Measurements from ENCODE around the gene B4GALNT4. TPM values are rescaled to one million over a fixed set of nuclear protein-coding genes. Genes with fewer than 3 reads are reported as not detected.
"Not testable (repeated sequence)": the region's sequence is repeated elsewhere in the genome, so short reads cannot be mapped to it uniquely, and the experiment has no call there.

B4GALNT4 gene
- total RNA-seq (2014; rRNA removed) = 0.75 and 1.3 TPM in 2 replicates
- polyA plus RNA-seq (2012) = 0.11 TPM

DNA sequence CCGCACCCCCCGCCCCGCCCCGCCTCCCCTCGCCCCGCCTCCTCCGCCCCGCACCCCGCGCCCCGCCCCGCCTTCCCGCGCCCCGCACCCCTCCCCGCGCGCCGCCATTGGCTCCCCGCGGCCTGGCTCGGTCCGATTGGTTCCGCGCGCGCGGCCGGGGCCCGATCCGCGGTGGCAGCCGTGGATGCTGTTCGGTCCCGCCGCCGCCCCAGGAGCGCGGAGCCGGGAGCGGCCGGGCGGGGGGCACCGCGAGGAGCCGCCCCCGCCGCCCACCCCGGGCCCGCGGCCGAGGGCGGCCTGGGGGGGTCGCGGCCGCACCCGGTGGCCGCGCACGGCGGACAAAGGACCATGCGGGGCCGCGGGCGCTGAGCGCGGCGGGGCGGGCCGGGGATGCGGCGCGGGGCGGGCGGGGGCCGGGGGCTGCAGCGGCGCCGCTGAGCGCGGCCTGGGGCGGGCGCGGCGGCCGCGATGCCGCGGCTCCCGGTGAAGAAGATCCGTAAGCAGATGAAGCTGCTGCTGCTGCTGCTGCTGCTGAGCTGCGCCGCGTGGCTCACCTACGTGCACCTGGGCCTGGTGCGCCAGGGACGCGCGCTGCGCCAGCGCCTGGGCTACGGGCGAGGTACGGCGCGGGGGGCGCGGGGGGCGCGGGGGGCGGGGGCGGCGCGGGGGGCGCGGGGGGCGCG is at the start of gene B4GALNT4:
B4GALNT4 (plus strand) TSS at position 164 of the 683 bp plus-strand sequence; CDS start at position 469, 305 bp downstream.
- DNase-seq (ENCODE audit: low read depth) = no peak

DNA sequence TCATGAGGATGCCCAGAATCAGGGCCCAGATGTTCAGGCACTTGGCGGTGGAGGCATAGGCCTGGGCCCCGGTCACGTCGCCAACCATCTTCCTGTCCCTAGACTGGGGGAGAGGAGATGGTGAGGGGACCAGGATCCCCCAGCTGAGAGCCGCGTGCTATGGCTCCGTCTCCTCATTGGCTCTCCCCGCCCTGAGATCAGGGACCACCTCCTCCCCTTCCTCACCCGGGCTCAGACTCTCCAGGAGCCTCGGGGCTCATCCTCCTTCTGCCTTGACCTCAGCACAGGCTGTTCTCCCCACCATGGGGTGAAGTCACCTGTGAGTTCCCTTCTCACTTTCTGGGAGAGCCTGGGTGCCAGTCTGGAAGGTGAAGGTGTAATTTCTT is 49.4 kb upstream of the B4GALNT4 start:
- not testable (repeated sequence) for DNase-seq (ENCODE audit: low read depth)

- no peak for DNase-seq (ENCODE audit: low read depth)
These were observed 45.1 kb upstream of the B4GALNT4 start for GRCh38 chr11:324156-324555.

DNA sequence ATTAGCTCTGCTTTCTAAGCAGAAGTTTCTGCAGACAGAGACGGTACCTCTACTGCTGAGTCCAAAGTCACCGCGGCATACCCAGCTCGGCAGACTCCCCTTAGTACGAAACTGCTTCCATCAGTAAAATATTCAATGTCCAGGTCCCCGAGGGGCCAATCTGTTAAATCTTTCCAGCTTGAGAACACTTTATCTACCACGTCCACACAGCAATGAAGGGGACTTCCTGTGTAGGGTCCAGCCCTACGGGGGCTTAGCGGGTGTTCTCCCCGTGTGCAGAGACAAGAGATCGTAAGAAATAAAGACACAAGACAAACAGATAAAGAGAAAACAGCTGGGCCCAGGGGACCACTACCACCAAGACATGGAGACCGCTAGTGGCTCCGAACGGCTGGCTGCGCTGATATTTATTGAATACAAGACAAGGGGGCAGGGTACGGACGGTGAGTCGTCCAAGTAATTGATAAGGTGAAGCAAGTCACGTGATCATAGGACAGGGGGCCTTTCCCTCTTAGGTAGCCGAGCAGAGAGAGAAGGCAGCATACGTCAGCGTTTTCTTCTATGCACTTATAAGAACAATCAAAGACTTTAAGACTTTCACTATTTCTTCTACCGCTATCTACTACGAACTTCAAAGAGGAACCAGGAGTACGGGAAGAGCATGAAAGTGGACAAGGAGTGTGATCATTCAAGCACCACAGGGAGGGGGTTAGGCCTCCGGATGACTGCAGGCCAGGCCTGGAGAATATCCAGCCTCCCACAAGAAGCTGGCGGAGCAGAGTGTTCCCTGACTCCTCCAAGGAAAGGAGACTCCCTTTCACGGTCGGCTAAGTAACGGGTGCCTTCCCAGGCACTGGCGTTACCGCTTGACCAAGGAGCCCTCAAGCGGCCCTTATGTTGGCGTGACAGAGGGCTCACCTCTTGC is 44.4 kb upstream of the B4GALNT4 start:
- not testable (repeated sequence) for DNase-seq (ENCODE audit: low read depth)

GRCh38 chr11:325796-326591 is 43.3 kb upstream of the B4GALNT4 start:
- DNase-seq (ENCODE audit: low read depth) = no peak

GRCh38 chr11:326592-326841 is 42.8 kb upstream of the B4GALNT4 start:
- DNase-seq (ENCODE audit: low read depth) = no peak

- DNase-seq (ENCODE audit: low read depth) = no peak
These were observed 42.3 kb upstream of the B4GALNT4 start for GRCh38 chr11:326842-327580.

DNA sequence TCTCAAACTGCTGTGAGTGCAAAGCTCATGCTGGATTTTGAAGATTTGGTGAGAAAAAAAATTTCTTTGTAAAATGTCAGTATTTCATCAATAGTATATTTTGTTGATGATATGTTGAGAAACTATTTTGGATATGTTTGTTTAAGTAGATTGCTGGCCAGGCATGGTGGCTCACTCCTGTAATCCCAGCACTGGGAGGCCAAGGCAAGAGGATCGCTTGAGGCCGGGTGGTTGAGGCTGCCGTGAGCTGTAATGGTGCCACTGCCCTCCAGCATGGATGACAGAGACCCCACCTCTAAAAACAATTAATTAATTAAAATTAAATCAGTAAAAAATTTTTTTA is 41.7 kb upstream of the B4GALNT4 start:
- no peak for DNase-seq (ENCODE audit: low read depth)

DNA sequence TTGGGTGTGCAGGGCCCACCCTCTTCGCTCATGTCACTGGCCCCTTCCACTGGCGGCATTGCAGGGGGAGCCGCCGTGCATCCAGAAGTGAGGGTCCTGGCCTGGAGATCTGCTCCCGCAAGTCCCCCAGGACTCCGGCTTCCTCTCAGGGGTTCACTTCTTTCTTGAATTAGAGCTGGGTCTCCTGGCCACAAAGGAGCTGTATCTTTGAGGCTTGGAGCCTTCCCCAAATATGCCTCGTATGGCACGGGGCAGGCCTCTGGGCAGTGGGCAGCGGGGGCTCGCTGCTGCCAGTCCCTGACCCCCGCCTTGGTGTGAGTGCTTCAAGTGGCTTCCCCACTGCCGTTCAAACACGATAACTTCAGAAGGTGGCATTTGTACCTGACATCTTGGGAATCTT is 41.3 kb upstream of the B4GALNT4 start:
- no peak for DNase-seq (ENCODE audit: low read depth)

DNA sequence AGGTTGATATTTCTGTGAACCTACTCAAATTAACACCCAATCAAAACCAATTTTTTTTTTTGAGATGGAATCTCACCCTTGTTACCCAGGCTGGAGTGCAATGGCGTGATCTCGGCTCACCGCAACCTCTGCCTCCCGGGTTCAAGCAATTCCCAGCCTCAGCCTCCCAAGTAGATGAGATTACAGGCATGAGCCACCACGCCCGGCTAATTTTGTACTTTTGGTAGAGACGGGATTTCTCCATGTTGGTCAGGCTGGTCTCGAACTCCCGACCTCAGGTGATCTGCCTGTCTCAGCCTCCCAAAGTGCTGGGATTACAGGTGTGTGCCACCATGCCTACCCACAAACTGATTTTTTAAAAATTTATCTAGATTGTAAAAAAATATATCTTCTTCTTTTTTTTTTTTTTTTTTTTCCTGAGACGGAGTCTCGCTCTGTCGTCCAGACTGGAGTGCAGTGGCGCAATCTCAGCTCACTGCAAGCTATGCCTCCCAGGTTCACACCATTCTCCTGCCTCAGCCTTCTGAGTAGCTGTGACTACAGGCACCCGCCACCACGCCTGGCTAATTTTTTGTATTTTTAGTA is 40.7 kb upstream of the B4GALNT4 start:
- DNase-seq (ENCODE audit: low read depth) = not testable (repeated sequence)

DNA sequence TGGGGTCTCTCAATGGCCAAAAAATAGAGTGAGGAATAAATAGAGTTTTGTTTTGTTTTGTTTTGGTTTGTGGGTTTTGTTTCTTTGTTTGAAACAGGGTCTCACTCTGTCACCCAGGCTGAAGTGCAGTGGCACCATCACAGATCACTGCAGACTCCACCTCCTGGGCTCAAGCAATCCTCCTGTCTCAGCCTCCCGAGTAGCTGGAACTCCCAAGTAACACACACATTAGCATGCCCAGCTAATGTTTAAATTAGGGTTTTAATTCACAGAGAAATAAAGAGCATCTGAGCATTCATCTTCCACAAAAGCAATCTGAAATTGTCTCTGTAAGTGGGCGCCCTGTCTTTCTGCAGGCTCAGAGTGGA is 39.4 kb upstream of the B4GALNT4 start:
- no peak for DNase-seq (ENCODE audit: low read depth)

GRCh38 chr11:330307-330693 is 39.0 kb upstream of the B4GALNT4 start:
- no peak for DNase-seq (ENCODE audit: low read depth)

GRCh38 chr11:330694-331357 is 38.5 kb upstream of the B4GALNT4 start:
- DNase-seq (ENCODE audit: low read depth) = no peak

- no peak for DNase-seq (ENCODE audit: low read depth)
These were observed 37.8 kb upstream of the B4GALNT4 start for GRCh38 chr11:331358-332060.

GRCh38 chr11:332651-333480 is 36.4 kb upstream of the B4GALNT4 start:
- DNase-seq (ENCODE audit: low read depth) = no peak

GRCh38 chr11:333616-334263 is 35.6 kb upstream of the B4GALNT4 start:
- DNase-seq (ENCODE audit: low read depth) = not testable (repeated sequence)

DNA sequence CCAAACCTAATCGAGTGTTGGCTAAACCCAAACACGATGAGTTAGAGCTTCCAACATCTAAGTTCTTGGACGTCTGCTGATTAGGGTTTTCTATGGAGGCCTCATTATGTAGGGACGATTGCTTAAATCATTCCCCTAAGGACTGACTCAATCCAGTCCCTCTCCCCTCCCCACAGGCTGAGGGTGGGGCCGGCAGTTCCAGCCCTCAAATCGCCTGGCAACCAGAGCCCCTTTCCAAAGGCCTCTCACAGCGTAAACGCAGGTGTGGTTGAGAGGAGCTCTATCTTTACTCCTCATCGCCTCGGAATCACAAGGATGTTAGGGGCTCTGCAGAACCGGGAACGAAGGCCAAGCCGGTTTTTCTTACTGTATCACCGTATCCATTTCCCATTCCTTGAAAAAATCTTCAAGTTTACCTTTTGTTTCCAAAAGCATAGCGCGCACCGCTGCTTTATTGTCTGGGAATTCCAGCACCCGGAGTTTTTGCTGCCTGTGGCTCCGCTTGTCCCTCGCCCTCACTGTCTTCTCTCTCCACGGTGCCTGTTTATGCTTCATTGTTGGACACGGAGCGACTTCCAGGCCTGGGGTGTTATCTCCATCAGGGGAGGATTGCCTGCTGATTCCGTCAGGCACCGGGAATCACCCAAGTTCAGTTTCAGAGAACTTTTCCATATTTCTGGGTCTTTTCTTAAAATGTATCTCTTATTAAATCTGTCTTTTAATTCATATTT is 34.9 kb upstream of the B4GALNT4 start:
- DNase-seq (ENCODE audit: low read depth) = no peak

Data from LHCN-M2 (cell line).